GM21367 (cell line): ENCODE measurements around the gene WFS1.

Source experiments
- ATAC-seq: cut with Tn5 transposase; IDR thresholded peaks from one replicate; pipeline ENCODE4 v1.9.1; 2021; ENCODE audit not compliant: unreplicated experiment

The WFS1 gene

DNA sequence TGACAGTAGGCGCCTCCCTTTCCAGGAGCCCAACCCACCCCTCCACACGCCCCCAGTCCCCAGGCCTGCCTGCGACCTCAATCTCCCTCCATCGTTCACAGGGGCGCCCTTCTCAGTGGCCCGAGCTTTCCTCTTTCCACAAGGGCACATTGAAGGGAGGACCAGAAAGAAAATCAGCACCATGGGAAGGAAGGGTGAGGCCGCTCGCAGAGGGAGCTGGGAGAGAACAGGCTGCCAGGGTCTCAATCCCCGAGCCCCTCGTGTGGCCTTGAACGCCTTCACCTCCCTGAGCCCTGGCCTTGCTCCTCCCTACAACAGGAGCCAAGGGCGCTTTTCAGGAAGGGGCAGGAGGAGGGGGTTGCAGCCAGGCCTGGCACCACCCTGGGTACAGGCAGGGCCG, 66.5 kb downstream of the WFS1 start:
- no peak for ATAC-seq

DNA sequence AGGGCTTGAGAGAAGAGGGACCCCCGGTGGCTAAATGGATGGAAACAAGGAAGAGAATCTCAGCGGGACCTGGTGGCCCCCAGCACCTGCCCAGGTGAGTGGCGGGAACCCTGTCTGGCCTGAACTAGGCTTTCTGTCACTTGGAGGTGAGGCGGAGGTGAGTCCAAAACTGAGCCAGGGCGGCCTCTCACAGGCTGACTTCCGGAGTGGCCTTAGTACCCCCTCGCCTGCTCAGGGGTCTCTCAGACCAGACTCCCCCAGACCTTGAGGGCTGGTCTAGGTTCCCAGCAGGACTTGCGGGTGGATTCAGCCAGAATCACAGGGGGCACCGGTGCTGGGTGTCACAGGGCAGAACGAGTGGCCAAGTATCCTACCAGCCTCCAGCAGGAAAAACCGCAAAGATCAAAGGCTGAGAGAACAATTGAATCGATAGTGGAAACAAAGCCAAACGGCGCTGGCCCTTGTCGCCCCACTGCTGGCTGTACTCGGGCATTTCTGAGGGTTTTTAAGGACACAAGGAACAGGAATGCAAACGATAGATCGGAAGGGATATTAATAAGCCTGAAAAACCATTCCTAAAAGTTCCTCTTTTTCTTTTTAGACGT, 67.8 kb downstream of the WFS1 start:
- ATAC-seq, result no peak

DNA sequence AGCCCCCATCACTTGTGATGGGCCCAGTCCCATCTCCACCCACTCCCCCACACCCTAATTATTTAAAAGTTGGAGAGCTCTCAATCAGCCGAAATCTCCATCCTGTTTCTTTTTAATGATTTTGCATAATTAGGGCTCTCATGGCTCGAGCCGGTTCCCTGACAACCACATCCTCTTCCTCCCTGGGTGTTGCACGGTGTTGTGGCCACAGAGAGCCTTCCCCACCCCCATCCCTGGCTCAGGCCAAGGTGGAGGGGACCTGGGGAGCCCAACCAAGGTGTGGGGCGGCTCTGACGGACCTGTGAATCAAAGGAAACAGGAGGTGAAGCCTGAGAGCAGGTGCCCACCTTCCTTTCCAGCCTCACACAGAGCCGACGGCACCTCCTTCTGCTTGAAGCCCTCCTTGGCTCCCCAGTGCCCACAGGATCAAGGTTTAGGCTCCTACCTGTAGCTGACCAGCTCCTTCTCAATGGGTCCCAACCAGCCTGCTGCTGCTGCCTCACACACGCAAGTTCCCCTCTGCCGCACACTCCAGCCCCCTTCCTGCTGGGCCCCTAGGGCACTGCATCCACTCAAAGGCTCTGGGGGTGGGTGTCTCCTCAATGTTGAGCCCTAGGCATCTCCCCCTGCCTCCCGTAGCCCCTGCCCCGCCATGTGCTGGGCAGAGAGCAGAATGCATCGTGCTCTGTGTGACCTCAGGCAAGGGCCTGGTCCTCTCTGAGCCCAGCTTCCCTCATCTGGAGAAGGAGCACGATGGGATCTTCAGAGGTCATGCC, 68.7 kb downstream of the WFS1 start:
- no peak for ATAC-seq

DNA sequence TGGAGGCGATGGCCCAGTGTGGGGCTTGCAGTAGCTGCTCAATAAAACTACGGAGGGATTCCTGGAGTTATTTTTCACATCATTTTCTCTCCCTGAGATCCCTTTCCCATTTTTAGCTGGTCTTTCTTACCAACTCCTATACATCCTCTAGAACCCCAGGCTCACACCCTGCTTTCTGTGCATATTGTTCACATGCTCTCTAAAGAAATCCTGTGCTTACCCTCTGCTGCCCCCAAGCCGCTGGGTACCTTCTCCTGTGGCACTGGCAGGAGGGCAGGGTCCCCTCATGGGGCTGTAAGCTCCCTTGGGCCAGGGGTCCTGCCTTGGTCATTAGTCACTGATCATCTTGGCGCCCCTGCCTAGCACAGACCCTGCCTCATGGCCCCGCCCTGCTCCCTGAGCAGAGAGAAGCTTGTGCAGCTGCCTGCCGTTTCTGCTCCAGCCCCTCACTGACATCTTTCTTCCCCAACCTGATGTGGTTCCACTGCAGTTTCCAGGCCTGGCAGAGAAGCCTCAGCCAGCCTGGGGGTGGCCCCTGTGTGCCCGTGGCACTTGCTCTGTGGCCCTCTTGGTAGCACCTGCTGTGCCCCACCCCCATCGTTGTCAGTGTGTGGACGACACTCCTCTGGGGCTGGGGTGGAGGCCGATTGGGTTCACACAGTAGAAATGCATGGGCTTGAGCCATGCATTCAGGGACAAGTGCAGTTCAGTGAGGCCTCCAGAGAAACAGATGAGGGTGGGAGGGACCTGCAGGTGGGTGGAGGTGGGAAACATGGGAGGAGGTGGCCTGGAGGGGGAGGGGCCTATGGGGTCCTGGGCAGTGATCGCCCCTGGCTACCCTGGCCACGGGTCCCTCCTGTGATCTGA, 69.5 kb downstream of the WFS1 start:
- ATAC-seq, result no peak

DNA sequence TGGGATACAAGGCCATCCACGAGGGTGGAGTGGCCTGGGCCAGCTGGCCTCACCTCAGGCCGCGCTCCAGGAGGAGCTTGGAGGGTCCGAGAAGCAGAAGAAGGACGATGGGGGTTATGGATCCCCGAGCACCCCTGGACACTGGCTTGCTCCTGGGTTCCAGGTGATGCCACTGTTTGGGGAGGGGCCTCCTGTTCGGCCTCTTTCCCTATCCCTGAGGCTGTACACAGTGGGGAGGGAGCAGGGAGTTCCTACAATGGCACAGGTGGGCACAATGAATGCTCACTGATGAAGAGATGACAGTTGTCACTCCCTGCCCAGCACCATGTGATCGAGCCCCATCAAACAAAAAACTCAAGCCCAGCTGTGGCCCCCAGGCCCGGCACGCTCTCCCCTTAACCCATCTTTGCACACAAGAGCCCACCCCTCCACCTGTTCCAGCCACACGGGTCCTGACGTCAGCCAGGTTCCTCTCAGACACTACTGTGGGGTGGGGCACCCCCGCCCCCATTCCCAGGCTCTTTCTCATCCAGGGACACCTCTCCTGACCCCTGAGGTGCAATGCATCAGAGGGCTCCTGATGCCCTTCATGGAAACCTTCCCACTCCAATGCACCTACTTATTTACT, 70.3 kb downstream of the WFS1 start:
- no peak for ATAC-seq

DNA sequence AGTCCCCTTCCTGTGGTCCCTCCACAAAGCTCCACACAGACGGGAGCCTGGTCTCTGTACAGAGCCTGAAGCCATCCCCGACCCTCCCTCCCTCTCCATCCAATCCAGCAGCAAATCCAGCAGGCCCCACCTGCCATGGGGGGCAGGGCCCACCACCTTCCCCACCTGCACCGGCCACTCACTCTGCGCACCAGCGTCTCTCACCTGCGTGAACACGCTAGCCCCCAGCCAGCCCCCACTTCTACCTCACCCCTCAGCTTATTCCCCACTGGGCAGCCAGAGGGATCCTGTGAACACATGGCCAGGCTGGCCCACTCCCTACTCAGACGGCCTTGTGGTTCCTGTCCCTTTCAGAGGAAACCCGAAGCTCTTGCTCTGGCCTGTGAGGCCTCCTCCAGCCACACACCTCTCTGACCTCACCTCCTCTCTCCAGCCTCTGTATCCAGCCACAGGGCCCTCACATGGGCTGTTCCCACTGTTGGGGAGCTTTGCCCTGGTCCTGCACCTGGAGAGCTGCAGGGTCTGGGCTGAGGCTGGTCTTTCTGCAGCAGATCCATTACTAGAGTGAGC, 70.9 kb downstream of the WFS1 start:
- no peak for ATAC-seq

DNA sequence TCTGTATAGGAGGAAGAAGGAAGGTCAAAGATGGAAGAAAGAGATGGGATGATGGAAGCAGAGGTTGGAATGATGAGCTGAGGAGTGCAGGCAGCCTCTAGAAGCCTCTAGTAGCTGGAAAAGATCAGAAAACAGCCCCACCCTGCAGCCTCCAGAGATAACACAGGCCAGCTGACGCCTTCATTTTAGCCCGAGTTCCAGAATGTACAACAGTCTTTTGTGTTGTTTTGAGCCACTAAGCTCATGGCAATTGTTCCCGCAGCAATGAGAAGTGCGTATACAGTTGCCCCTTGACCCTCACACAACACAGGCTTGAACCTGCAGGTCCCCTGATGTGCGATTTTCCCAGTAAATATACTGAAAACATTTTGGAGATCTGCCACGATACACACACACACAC, 72.0 kb downstream of the WFS1 start:
- ATAC-seq, result no peak

DNA sequence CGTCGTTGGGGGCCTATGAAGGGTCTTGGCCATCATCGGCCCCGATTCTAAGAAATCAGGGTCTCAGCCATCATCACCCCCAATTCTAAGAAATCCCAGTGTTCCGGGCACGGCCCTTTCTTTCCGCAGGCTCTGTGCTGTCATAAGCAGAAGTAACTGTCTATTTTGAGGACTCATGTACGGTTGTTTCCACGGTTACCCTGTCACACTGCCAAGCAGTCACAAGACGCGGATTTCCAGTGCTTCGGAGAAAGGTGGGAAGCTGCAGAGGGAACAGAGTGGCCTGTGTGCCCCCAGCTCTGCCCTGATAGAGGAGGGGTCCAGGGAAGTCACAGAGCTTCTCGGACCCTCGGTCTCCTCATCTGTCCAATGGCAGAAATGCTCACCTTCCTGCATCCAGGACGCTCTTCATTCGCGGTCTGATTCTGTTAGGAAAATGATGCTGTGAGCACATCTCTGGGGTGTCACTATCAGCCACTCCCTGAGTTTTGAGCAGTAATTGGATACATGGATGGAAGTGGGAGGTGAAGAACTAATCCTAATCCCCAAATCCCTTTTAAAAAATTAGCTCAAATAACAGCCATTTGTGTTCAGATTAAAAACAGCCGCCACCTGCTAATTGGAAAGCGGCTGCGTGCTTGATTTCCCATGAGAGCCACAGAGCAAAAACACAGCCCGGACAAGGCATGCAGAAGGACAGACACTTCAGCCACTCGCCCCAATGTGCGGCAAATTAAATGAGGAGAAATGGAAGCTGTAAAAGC, 73.1 kb downstream of the WFS1 start:
- no peak for ATAC-seq

DNA sequence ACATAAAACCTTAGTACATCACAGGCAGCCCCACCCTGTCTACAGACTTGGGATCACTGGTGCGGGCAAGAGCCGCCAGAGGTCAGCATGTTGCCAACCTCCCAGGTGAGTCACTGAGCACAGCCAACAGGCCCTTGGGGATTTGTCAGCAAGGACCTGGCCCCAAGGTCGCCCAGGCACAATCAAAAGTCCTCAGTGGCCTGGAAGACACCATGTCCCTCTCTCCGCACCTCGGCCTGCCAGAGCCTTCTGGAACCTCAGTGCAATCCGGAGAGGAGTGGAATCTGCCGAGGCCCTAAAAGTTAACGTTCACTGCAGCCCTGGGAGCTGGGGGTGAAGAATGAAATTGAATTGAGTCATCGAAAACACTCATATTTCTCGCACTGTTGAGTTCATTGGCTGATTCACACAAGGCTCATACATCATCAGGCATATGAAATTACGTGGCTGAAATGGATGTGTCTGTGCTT, 74.3 kb downstream of the WFS1 start:
- ATAC-seq, result no peak

DNA sequence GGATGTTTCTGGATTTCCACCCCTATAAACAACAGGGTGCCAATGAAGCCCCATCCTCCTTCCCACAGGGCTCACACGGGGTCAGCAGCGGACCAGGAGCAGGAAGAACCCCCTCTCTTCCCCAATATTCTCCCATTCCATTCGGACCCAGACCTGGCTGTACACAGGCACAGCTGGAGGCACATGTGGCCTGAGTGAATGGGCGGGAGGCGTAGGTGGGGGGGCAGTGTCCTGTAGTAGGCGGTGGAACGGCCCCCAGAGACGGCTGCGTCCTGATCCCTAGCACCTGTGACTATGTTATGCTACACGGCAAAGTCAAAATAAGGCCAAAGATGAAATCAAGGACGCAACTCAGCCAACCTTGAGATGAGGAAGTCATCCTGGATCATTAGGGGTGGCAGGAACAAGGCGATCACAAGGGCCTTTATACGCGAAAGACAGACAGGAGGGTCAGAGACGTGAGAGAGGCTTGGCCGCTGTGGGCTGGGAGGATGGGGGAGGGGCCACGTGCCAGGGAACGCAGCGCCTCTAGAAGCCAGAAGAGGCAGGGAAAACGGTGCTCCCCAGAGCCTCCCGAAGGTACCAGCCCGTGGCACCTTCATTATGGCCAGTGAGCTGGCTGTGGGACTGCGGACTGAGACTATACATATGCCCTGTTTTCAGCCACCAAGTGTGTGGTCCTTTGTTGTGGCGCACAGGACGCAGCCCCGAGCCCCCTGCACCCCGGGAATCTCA, 75.6 kb downstream of the WFS1 start:
- ATAC-seq, result no peak

DNA sequence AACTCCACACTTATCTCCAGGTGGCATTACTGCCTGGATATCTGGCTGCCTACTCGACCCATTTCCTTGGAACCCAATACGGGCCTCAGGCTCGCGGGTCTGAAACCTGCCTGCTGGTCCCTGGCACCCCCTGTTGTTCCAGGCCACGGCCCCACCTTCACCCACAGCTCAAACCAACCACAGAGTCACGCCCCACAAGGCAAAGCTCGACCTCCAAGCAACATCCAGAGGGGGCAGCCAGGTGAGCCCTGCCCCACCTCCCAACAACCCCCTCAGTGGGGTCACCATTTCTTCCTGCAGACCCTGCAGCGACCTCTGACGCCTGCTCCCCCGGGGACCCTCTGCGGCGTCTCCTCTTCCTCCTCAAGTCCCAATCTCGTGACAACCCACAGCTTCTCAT, 76.2 kb downstream of the WFS1 start:
- no peak for ATAC-seq

DNA sequence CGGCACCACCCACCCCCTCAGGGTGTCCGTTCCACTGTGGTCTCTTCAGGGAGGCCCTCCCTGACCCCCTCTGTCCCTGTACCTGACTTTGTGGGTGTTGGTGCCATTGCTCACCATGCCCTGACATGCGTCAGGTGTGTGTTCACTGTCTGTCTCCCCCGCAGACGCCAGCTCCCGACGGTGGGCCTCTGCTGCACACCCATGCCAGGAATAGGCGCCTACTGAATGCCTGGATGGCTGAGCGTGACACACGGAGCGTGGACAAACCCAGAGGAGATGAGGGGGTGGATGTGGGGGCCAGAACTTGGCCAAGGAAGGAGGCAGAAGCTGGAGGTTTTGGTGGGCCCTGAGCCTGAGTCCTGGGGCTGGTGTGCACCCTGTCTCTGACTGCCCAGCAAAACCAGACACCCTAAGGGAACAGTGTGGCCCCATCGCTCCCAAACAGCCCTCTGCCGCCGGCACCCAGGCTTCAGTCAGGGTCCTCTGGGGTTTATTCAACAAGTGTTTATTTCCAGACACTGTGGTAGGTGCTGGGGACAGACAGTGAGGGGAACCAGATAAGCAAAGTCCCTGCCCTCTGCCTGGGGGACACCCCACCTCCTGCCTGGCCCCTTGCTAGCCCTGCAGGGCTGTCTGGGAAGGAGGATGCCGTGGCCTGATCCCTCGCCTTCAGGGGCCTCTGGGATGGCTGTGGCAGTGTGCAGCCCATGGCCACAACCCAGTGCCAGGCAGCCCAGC, 76.9 kb downstream of the WFS1 start:
- ATAC-seq, result no peak

DNA sequence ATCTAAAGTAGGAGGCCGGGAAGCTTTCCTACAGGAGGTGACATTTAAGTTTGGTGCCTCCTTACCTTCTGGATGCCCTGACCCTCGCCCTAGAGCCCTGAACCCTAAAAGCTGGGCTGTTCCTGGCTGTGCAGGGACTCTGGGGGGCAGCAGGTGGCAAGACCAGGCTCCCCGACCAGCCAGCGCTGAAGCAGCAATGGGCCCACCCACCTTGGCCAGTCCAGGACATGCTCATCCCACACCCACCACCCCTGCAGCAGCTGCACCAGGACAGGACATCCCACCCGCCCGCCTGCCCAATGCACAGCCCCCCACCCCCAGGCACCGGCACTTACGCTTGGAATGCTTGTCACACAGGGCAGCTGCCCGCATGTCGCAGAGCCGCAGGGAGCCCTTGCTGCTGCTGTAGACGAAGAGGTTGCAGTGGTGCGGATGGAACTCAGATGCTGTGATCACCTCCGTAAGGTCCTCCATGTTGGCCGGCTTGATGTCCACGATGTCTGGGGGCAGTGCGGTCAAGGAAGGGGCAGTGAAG, 77.9 kb downstream of the WFS1 start:
- no peak for ATAC-seq

DNA sequence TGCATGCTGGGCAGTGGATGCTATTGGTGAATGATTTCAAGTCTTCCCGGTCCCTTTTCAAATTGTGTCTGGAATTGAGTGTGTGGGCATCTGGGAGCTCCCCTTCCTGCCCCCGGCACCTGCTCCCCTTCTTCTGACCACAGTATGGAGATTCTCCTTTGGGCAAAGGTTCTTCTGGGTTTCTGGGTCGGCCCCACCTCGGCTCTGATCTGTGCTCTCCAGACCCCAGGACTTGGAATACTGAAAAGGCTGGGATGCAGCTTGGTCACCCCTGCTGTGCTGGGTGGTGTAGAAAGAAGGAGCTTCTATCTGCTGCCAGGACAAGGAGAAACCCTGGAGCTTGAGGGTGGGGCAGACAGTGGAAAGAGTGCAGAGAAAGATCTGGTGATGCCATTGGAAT, 78.8 kb downstream of the WFS1 start:
- ATAC-seq, result no peak

DNA sequence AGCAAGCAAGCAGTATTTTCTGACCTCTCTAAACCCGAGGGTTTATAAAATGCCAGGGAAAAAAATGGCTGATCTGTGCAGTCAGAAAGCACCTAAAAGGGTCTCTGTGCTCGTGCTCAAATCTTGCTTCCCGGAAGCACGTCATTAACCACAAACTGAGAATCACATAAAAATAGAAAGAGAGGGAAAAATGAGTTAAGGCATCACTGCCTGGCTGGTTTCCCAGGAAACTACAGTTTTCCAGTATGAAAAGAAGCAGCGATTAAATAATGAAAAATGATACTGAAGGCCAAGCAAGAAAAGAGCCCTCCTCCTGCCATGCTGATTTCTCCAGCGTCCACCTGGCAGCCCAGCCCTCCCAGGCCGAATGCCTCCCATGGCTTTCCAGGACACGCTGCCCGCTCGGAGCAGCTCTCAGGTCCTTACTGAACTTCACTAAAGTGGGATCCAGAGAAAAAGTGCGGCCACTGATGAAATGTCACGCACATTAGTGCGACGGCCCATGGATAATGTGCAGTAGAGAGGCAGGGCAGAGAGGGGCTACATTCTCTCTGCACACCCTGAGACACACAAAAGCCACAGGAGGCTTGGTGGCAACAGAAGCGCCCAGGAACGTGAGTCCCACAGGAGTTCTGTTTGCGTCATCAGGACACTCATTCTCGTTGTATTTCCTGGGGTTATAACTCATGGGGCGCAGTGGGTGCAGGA, 80.4 kb downstream of the WFS1 start:
- ATAC-seq, result no peak

DNA sequence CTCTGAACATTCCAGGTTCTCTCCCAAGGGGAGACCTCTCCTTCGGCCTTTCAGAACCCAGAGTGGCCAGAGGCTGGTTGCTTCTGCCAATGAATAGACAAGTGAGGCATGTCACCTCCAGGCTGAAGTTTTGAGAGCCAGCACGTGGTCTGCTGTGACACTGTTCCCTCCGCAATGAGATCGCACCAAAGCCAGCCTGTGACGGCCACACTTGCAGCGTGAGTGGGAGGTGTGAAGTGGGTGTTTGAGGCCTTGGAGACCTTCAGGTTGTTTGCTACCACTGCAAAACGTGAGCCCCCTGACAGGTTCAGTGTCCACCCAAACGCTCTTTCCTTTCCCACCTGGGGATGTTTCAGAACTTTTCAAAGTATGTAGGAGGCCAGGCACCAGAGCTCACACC, 81.0 kb downstream of the WFS1 start:
- ATAC-seq, result no peak

DNA sequence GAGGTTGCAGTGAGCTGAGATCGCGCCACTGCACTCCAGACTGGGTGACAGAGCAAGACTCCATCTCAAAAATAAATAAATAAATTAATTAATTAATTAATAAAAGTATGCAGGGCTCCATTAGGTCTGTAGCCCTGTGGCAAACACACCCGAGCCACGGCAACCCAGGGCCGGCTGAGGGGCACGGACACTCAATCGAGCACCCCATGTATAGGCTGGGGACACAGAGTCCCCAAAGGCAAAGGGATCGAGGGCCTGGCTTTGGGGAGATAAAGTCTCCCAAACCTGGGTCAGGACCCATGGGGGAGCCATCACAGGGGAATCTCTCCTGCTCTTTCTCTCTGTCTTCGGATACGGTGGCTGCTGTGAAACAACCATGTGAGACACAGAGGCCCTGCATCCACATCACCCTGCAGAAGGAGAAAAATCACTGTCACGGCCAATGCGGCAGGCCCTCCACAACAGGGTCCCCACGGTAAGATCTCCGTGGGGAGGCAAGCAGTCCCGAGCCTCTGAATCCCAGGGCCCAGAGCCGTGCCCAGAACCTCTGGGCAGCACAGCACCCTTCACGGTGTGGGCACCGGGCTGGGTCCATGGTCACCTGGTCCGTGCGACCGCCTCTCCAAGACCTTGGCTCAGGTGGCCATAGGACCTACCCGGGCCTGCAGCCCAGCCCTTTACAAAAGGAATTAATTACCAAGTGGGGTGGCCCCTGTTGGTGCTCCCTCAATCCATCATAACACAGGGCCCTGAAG, 81.8 kb downstream of the WFS1 start:
- ATAC-seq, result no peak
